Caco-2 (cell line): ENCODE data around the gene ARHGAP8. TPM values are rescaled to one million over a fixed set of nuclear protein-coding genes. Genes with fewer than 3 reads are reported as not detected.

Experiments
- BruUV-seq: library from RNA; stranded (reverse); fragments of 400-500 nt; replicated peaks from 2 replicates; lab custom pipeline; 2021; lab: Mats Ljungman, UMichigan
- CTCF ChIA-PET: fragments of 300-600 bp; sonication (Branson Sonifier 250); formaldehyde crosslinking; loops from one replicate; lab custom pipeline; 2022; ENCODE audit warnings: antibody characterized with exemption; lab: Charles Lee
- POLR2A ChIA-PET: fragments of 300-600 bp; sonication (Branson Sonifier 250); formaldehyde crosslinking; loops from one replicate; lab custom pipeline; 2022; ENCODE audit warnings: antibody characterized with exemption; lab: Charles Lee
- DNase-seq, 2 experiments: peaks; one replicate each; pipeline versions ENCODE4 v3.0.0 to v3.0.0-alpha.2; 2020 to 2022
- H3K27me3 ChIP-seq: replicated peaks from 2 replicates; pipeline ENCODE4 v1.6.0; 2011; ENCODE audit warnings: low read length; ENCODE audit not compliant: control insufficient read depth, insufficient read depth
- H3K36me3 ChIP-seq: 2 replicates; pipeline ENCODE4 v1.5.1; 2011; ENCODE audit warnings: low read length; ENCODE audit not compliant: control insufficient read depth, insufficient read depth
- H3K4me1 ChIP-seq: fragments of 250-450 bp; sonication (Bioruptor Pico); 2 replicates; pipeline ENCODE4 v1.5.1; 2020; ENCODE audit warnings: mild to moderate bottlenecking
- H3K4me3 ChIP-seq: 2 replicates; pipeline ENCODE4 v1.5.1; 2011; ENCODE audit warnings: low read depth, mild to moderate bottlenecking, control low read depth, low read length
- H3K9me3 ChIP-seq: fragments of 250-450 bp; sonication (Bioruptor Pico); 2 replicates; pipeline ENCODE4 v1.5.1; 2020; ENCODE audit warnings: mild to moderate bottlenecking, moderate library complexity
- H3K27ac Mint-ChIP-seq: one replicate; pipeline ENCODE4 v1.8.0; 2022; ENCODE audit warnings: mixed read lengths; ENCODE audit not compliant: unreplicated experiment
- H3K27me3 Mint-ChIP-seq: one replicate; pipeline ENCODE4 v1.8.0; 2022; ENCODE audit warnings: mixed read lengths; ENCODE audit not compliant: insufficient read depth, unreplicated experiment
- H3K36me3 Mint-ChIP-seq: one replicate; pipeline ENCODE4 v1.8.0; 2022; ENCODE audit warnings: mild to moderate bottlenecking, mixed read lengths; ENCODE audit not compliant: insufficient read depth, unreplicated experiment
- H3K4me1 Mint-ChIP-seq: one replicate; pipeline ENCODE4 v1.8.0; 2022; ENCODE audit warnings: low read depth, mixed read lengths; ENCODE audit not compliant: unreplicated experiment
- H3K4me3 Mint-ChIP-seq: one replicate; pipeline ENCODE4 v1.8.0; 2022; ENCODE audit warnings: mild to moderate bottlenecking, moderate library complexity, mixed read lengths; ENCODE audit not compliant: unreplicated experiment
- H3K9me3 Mint-ChIP-seq: one replicate; pipeline ENCODE4 v1.8.0; 2022; ENCODE audit warnings: mixed read lengths; ENCODE audit not compliant: unreplicated experiment
- CTCF ChIP-seq, 2 experiments: fragments of 200-600 bp in 1 of 2; IDR thresholded peaks; 1 replicate in 1 of 2; 2 replicates in 1 of 2; pipeline versions ENCODE4 v1.5.1 to v1.8.0; 2011 to 2022; ENCODE audit warnings: antibody characterized with exemption in 1 of 2, control low read depth in 1 of 2, inconsistent platforms in 1 of 2, low read depth in 1 of 2, low read length in 1 of 2, mild to moderate bottlenecking in 1 of 2, moderate library complexity in 1 of 2; ENCODE audit not compliant: insufficient read depth in 1 of 2, severe bottlenecking in 1 of 2, unreplicated experiment in 1 of 2
- intact Hi-C: fragments of 100-400 bp; cut with micrococcal nuclease; formaldehyde crosslinking; loops from one replicate; pipeline ENCODE4 v1.10.0; 2022; ENCODE audit not compliant: unreplicated experiment
- total RNA-seq: library from RNA; stranded (reverse); gene quantifications from 2 replicates; pipeline ENCODE4 v1.2.3, GENCODE V29; 2022

ARHGAP8 gene
- total RNA-seq, 1 experiment from 2014 or later, result 81.5 TPM

GRCh38 chr22:44707178-44707577 is 45.2 kb upstream of the ARHGAP8 start:
- TF ChIP-seq CTCF (IDR thresholded peaks at IDR 0.05; ENCODE audit: insufficient read depth in 1 of 2, low read depth in 1 of 2, low read length in 1 of 2, severe bottlenecking in 1 of 2, unreplicated experiment in 1 of 2), result no peak
- no peak for DNase-seq
- Histone ChIP-seq H3K4me3 (no peak overlapping the region), H3K36me3 (peaks cover 6% of the 10 kb centered on the region; the same call in 1 of the 2 replicates), H3K27me3 (no peaks in the 10 kb centered on the region), H3K4me1 (peaks cover 48% of the 10 kb centered on the region), H3K9me3 (no peaks in the 10 kb centered on the region)
- no TSS peak for BruUV-seq
- Mint-ChIP-seq H3K9me3 (no peaks in the 10 kb centered on the region), H3K27ac (no peak overlapping the region), H3K27me3 (no peaks in the 10 kb centered on the region), H3K4me3 (no peak overlapping the region), H3K4me1 (peaks cover 17% of the 10 kb centered on the region), H3K36me3 (peaks cover 71% of the 10 kb centered on the region)
- CTCF ChIA-PET, result no interaction called here
- intact Hi-C loops, result no loop called here
- POLR2A ChIA-PET, result no interaction called here

- BruUV-seq, result no TSS peak
- Mint-ChIP-seq H3K9me3 (no peaks in the 10 kb centered on the region), H3K27ac (peak overlapping the region; percentile 61), H3K4me3 (no peak overlapping the region), H3K36me3 (peaks cover 74% of the 10 kb centered on the region), H3K27me3 (no peaks in the 10 kb centered on the region), H3K4me1 (peaks cover 17% of the 10 kb centered on the region)
- no peak for DNase-seq
- H3K4me1 ChIP-seq, result peaks cover 48% of the 10 kb centered on the region
- CTCF ChIA-PET, result interaction anchor here (1.0 kb wide), 1 partner anchor 23 kb away, joined by 4 read pairs; no protein-coding TSS in a partner anchor
- no peak overlapping the region for H3K4me3 ChIP-seq
- no peak for TF ChIP-seq CTCF (IDR thresholded peaks at IDR 0.05; ENCODE audit: insufficient read depth in 1 of 2, low read depth in 1 of 2, low read length in 1 of 2, severe bottlenecking in 1 of 2, unreplicated experiment in 1 of 2)
- POLR2A ChIA-PET, result no interaction called here
- intact Hi-C loops, result no loop called here
- H3K27me3 ChIP-seq, result no peaks in the 10 kb centered on the region
- no peaks in the 10 kb centered on the region for H3K9me3 ChIP-seq
- H3K36me3 ChIP-seq, result peaks cover 6% of the 10 kb centered on the region; the same call in 1 of the 2 replicates
Observed at GRCh38 chr22:44707752-44708151, 44.6 kb upstream of the ARHGAP8 start.

- Mint-ChIP-seq H3K27me3 (no peaks in the 10 kb centered on the region), H3K9me3 (no peaks in the 10 kb centered on the region), H3K36me3 (peaks cover 73% of the 10 kb centered on the region), H3K27ac (peak overlapping the region; percentile 83), H3K4me3 (no peak overlapping the region), H3K4me1 (peaks cover 16% of the 10 kb centered on the region)
- BruUV-seq, result no TSS peak
- no peaks in the 10 kb centered on the region for H3K27me3 ChIP-seq
- peaks cover 35% of the 10 kb centered on the region for H3K4me1 ChIP-seq
- TF ChIP-seq CTCF (IDR thresholded peaks at IDR 0.05; ENCODE audit: insufficient read depth in 1 of 2, low read depth in 1 of 2, low read length in 1 of 2, severe bottlenecking in 1 of 2, unreplicated experiment in 1 of 2), result no peak
- H3K9me3 ChIP-seq, result no peaks in the 10 kb centered on the region
- CTCF ChIA-PET, result interaction anchor here (0.5 kb wide), 1 partner anchor 68 kb away, joined by 3 read pairs; no protein-coding TSS in a partner anchor
- POLR2A ChIA-PET, result no interaction called here
- no peak overlapping the region for H3K4me3 ChIP-seq
- intact Hi-C loops, result no loop called here
- H3K36me3 ChIP-seq, result peaks cover 1% of the 10 kb centered on the region; the same call in 1 of the 2 replicates
- no peak for DNase-seq
Observed at GRCh38 chr22:44709881-44710392, 42.4 kb upstream of the ARHGAP8 start.
